GM12865 (cell line): ENCODE results near the gene KRI1.

ENCODE experiments used
- DNase-seq: peaks from one replicate; pipeline ENCODE4 v3.0.0; 2010; ENCODE audit warnings: low read depth
- H3K4me3 ChIP-seq: 2 replicates; pipeline ENCODE4 v1.5.1; 2011; ENCODE audit warnings: mild to moderate bottlenecking, low read depth, low read length, control low read depth
- TF ChIP-seq, protein P1 (sequence below): IDR thresholded peaks from 2 replicates; pipeline ENCODE4 v1.5.1; 2011; ENCODE audit warnings: low read length, control low read depth, low read depth, inconsistent platforms; ENCODE audit not compliant: insufficient read depth; ENCODE audit errors: missing control alignments

The KRI1 gene

DNA sequence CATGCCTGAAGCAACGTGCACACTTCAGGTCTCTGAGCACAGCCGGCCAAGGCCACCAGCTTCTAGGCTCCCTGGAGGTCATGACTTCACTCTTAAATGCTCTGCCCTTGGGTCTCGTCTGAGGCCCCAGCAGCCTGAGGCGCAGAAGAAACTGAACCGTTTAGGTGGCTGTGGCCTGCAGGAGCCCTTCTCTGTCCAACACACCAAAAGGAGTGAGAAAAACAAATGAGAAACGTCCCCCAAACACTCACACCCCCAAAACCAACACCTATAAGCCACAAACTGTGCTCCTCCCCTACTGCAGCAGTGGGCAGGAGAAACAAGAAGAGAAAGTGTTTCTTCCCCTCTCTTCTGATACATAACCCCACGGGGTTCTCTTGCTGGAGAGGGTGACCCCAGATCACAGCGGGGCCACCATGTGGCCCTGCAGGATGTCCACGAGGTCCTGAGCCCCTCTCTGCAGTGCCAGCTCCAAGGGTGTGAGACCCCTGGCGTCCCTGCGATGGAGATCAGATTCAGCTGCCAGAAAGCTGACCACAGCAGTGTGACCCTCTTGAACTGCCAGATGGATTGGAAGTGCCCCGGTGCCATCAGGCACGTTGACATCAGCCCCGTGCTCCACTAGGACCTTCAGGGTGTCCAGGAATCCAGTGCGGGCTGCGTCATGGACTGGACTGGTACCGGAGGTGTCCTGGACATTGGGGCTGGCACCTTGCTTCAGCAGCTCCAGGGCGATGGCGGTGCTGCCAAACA, 1.0 kb upstream of the KRI1 start:
- TF ChIP-seq, protein P1, sequence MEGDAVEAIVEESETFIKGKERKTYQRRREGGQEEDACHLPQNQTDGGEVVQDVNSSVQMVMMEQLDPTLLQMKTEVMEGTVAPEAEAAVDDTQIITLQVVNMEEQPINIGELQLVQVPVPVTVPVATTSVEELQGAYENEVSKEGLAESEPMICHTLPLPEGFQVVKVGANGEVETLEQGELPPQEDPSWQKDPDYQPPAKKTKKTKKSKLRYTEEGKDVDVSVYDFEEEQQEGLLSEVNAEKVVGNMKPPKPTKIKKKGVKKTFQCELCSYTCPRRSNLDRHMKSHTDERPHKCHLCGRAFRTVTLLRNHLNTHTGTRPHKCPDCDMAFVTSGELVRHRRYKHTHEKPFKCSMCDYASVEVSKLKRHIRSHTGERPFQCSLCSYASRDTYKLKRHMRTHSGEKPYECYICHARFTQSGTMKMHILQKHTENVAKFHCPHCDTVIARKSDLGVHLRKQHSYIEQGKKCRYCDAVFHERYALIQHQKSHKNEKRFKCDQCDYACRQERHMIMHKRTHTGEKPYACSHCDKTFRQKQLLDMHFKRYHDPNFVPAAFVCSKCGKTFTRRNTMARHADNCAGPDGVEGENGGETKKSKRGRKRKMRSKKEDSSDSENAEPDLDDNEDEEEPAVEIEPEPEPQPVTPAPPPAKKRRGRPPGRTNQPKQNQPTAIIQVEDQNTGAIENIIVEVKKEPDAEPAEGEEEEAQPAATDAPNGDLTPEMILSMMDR: no peak
- peak overlapping the region; percentile 98 for H3K4me3 ChIP-seq
- peak; percentile 91 for DNase-seq

DNA sequence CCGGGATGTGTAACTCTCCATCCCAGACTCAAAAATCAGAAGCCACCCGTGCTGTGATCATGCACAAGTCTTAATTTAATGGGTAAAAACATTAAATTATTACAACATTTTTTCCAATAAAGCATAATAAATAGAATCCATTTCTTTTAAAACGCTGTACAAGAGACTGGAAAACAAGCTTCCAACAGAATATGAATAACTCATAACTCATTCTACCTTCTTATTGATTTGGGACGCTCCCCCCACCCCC, 523 bp upstream of the KRI1 start:
- TF ChIP-seq, protein P1: no peak
- no peak for DNase-seq
- H3K4me3 ChIP-seq: peak overlapping the region; percentile 98

DNA sequence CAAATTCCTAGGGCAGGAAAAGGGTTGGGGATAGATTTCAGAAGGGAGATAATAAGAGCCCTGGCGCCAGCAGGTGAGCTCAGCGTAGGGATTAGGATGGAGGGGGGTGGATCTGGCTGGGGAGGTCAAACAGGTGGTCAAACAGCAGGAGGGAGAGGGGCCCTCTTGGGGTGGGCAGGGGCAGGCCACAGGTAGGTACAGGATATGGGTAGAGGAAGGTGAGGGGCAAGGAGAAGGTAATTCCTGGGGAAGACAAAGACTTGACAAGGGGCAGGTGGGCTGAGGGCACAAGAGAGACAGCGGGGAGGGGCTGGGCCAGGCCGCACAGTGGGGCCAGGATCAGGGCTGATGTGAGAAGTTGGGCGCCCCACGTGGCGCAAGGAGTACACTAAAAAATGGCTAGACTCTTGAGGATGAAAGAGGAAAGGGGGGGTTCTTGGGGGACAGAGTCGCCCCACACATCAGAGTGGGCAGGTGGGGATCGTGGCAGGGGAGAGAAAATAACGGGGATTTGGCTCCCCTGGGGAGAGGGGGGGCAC, 713 bp downstream of the KRI1 start:
- H3K4me3 ChIP-seq: peak overlapping the region; percentile 98
- TF ChIP-seq, protein P1: peak; percentile 55
- DNase-seq: peak; percentile 79

DNA sequence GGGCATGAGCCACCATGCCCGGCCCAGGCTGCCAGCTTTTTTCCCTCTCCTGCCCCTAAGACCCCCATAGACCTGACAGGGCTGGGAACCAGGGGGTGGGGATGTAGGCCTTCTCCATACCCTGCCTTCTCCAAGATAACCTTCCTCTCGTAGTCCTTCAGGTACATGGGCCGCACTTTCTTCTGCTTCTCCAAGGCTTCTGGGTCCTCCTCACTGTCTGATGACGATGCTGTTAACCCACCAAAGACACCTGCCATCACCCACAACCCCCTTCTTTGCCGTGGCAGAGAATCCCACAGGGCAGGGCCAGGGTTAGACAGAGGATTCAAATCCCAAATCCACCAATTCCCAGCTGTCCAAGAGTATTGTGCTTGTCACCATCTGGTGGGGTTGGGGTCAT, 3.2 kb downstream of the KRI1 start:
- no peak for DNase-seq
- TF ChIP-seq, protein P1: no peak
- H3K4me3 ChIP-seq: no peak overlapping the region

DNA sequence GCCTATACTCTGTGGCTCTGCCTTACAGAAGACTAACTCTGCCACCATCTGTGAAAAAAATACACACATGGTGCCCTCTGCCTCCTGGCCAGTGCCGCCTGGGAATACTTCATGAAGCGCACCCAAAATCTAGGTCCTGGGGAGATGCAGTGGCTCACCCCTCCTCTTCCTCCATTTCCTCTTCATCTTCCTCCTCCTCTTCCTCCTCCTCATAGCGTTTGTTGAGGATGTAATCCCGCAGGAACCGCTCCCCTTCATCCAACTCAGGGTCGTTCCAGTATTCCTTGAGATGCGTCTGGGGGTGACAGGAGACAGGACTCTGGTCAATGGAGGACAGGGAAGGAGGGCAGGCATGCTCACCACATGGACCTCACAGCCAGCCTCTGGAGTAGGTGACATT, 5.7 kb downstream of the KRI1 start:
- H3K4me3 ChIP-seq: no peak overlapping the region
- no peak for DNase-seq
- TF ChIP-seq, protein P1: no peak

DNA sequence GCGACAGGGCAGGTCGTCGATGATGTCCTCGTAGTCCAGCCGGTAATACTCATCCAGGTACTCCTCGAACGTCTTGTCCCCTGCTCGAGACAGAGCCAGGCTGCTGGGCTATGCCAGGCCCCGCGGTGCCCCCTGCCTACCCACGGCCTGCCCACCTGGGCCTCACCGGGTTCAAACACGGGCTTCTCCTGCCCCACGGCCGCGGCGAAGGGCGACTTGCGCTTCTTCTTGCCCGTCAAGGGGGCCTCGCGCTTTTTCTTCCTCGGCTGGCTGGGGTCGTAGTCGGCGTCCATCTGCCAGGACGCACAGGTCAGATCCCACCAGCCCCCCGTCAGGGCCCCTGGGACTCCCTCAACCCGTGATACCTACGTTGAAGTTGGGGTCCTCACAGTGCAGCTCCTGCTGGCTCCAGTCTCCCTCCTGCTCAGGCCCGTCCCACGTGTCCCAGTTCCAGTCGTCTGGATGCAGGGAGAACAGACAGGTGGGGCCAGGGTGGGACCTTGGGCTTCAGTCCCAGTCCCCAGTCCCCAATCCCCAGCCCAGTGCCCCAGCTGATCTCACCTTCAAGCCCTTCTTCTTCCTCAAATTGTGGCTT, 8.1 kb downstream of the KRI1 start:
- TF ChIP-seq, protein P1: no peak
- no peak for DNase-seq
- H3K4me3 ChIP-seq: no peak overlapping the region

DNA sequence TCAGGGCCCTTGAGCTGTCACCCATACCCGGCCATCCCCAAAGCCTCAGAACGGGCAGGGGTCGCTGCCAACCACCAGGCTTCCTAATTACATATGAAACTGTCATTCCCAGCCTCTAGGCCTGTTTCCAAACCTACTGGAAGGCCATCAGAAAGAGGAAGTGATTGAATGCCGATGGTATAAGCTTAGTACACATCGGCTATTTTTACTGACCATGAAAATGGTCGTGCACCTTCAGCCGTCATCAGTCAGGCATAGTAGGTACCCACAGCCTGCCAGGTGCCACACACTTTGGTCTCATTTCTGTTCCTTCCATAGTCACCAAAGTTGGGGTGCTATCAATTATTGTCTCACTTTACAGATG, 10.2 kb downstream of the KRI1 start:
- TF ChIP-seq, protein P1: no peak
- H3K4me3 ChIP-seq: no peak overlapping the region
- no peak for DNase-seq
